ENCODE results near the gene SMIM38. TPM values are rescaled to one million over a fixed set of nuclear protein-coding genes. Genes with fewer than 3 reads are reported as not detected.

The SMIM38 gene
- total and polyA plus RNA-seq, 11 donors = 0.08 to 0.35 (median 0.15) TPM; not detected in 1

DNA sequence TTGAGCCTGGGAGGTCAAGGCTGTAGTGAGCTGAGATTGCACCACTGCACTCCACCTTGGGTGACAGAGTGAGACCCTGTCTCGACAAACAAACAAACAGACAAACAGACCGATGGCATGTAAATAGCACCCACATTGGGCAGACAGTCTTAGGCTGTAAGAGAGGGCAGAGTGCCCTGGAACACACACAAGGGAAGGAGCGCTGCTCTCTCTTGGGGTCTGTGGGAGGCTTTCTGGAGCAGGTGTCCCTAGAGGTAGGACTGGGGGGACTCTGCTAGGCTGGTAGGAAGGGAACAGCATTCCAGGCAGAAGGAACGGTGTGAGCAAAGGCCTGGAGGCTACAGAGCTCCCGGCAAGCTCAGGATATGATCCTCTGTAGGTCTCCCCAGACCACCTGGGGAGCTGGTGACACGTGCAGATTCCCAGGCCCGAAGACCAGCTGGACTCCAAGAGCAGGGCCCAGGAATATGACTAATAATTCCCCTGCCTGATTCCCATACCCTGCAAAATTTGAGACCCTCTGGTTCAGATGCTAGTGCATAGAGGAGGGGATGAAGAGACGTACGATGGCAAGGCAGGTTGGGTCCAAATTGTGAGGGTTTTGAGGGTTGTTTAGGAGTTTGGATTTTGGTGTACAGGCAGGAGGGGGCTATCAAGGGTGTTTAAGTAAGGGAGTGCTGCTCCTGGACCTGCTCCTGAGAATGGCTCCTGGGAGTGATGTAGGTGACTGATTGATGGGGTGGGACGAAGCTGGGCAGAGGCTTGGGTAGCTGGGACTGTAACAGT is 11.6 kb downstream of the SMIM38 start:
- TF ChIP-seq CTCF (IDR thresholded peaks at IDR 0.05) = no peak
- no peak for TF ChIP-seq POLR2A (IDR thresholded peaks at IDR 0.05)
- H3K4me3 ChIP-seq = no peak overlapping the region
- H3K4me1 ChIP-seq = peaks cover 4 to 19% (median 12%) of the 10 kb centered on the region in 12 donors
- H3K9me3 ChIP-seq = peaks cover 0 to 23% (median 3%) of the 10 kb centered on the region in 12 donors
- no peaks in the 10 kb centered on the region for H3K27me3 ChIP-seq
- 91 to 95% (median 93%) methylated on average over 9 to 10 of the region's 10 CpGs for WGBS, 4 donors
- intact Hi-C loops (cut with DNase I) = no loop called here
- ATAC-seq (peak in 2 of 4 donors; percentile 25 to 28), DNase-seq (no peak)
- peak overlapping the region in 5 of 12 donors; percentile 24 to 66 (median 44) for H3K27ac ChIP-seq
- no peaks in the 10 kb centered on the region for H3K36me3 ChIP-seq

GRCh38 chr11:69167916-69168691 is 12.4 kb downstream of the SMIM38 start:
- no peaks in the 10 kb centered on the region for H3K27me3 ChIP-seq
- WGBS, 4 donors = 83 to 90% (median 87%) methylated on average over 9 of the region's 9 CpGs
- H3K27ac ChIP-seq = no peak overlapping the region
- intact Hi-C loops (cut with DNase I) = no loop called here
- H3K9me3 ChIP-seq = peaks cover 0 to 15% (median 2%) of the 10 kb centered on the region in 12 donors
- H3K4me1 ChIP-seq = peaks cover 4 to 19% (median 12%) of the 10 kb centered on the region in 12 donors
- TF ChIP-seq POLR2A (IDR thresholded peaks at IDR 0.05) = no peak
- TF ChIP-seq CTCF (IDR thresholded peaks at IDR 0.05) = no peak
- DNase-seq = no peak
- no peak overlapping the region for H3K4me3 ChIP-seq
- no peaks in the 10 kb centered on the region for H3K36me3 ChIP-seq
- ATAC-seq = no peak

DNA sequence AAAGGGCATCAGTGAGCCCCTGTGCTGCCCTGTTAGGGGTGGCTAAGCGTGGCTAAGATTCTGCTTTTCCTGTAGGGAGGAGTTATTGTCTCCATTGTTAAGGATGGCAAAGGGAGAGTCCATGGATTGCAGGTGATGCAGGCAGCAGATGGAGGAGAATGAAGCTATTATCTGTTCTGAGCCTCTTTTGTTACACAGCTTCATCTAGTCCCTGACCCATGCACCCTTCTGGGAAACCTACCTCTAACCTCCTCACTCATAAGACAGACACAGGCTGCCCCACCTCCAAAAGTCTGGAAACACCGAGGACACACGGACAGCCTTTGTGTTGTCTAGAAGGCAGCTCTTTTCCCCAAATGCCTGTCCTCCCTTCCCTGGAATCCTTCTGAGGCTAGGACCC is 13.7 kb downstream of the SMIM38 start:
- H3K9me3 ChIP-seq = peaks cover 0 to 4% (median 0%) of the 10 kb centered on the region in 12 donors
- H3K4me3 ChIP-seq = no peak overlapping the region
- DNase-seq (no peak), ATAC-seq (no peak)
- 94 to 98% (median 96%) methylated on average over 3 of the region's 3 CpGs for WGBS, 4 donors
- no peak overlapping the region for H3K27ac ChIP-seq
- intact Hi-C loops (cut with DNase I) = no loop called here
- TF ChIP-seq CTCF (IDR thresholded peaks at IDR 0.05) (no peak), POLR2A (IDR thresholded peaks at IDR 0.05) (no peak)
- peaks cover 4 to 19% (median 12%) of the 10 kb centered on the region in 12 donors for H3K4me1 ChIP-seq
- no peaks in the 10 kb centered on the region for H3K27me3 ChIP-seq
- H3K36me3 ChIP-seq = no peaks in the 10 kb centered on the region

DNA sequence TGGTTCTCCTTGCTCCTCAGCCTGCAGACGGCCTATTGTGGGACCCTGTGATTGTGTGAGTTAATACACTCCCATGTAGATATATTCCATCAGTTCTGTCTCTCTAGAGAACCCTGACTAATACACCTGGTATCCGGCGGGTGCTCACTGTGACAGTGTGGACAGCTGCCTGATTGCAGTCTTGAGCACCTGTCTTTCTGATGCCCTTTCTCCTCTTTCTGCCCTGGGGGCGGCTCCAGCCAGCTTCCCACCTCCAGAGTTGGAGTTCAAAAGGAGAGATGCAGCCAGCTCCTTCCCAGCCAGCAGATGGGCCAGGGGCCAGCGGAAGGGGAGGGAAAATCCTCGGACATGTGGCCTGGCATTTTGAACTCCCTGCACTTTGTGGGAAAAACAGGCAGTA is 15.0 kb downstream of the SMIM38 start:
- Histone ChIP-seq H3K27me3 (no peaks in the 10 kb centered on the region), H3K27ac (no peak overlapping the region), H3K4me3 (no peak overlapping the region), H3K36me3 (no peaks in the 10 kb centered on the region), H3K9me3 (peaks cover 0 to 7% (median 0%) of the 10 kb centered on the region in 12 donors), H3K4me1 (peaks cover 4 to 17% (median 12%) of the 10 kb centered on the region in 12 donors)
- DNase-seq (no peak), ATAC-seq (no peak)
- 78 to 88% (median 82%) methylated on average over 5 to 6 of the region's 6 CpGs for WGBS, 4 donors
- intact Hi-C loops (cut with DNase I) = no loop called here
- TF ChIP-seq CTCF (IDR thresholded peaks at IDR 0.05) (no peak), POLR2A (IDR thresholded peaks at IDR 0.05) (no peak)
